H9 (cell line): Measurements from ENCODE around the gene CD248. TPM values are rescaled to one million over a fixed set of nuclear protein-coding genes. Genes with fewer than 3 reads are reported as not detected.

Source experiments
- DNase-seq: peaks from one replicate; pipeline ENCODE4 v3.0.0-alpha.2; 2017
- H2AFZ ChIP-seq: one replicate; pipeline ENCODE4 v1.6.1; 2013; ENCODE audit warnings: mild to moderate bottlenecking, low read length, control low read depth, moderate library complexity
- H2AK5ac ChIP-seq: 2 replicates; pipeline ENCODE4 v1.6.1; 2013; ENCODE audit warnings: low read length, control low read depth, mixed read lengths; ENCODE audit not compliant: insufficient read length
- H2BK120ac ChIP-seq: one replicate; pipeline ENCODE4 v1.6.1; 2013; ENCODE audit warnings: low read depth, mild to moderate bottlenecking, low read length, control low read depth, inconsistent platforms; ENCODE audit not compliant: poor library complexity, severe bottlenecking
- H2BK12ac ChIP-seq: 2 replicates; pipeline ENCODE4 v1.6.1; 2013; ENCODE audit warnings: low read length, control low read depth, mixed read lengths, low read depth; ENCODE audit not compliant: insufficient read length
- H2BK15ac ChIP-seq: 2 replicates; pipeline ENCODE4 v1.6.1; 2013; ENCODE audit warnings: low read depth, low read length, control low read depth
- H2BK20ac ChIP-seq: one replicate; pipeline ENCODE4 v1.6.1; 2013; ENCODE audit warnings: low read depth, mild to moderate bottlenecking, low read length, control low read depth, inconsistent platforms; ENCODE audit not compliant: poor library complexity, severe bottlenecking
- H2BK5ac ChIP-seq: 2 replicates; pipeline ENCODE4 v1.6.1; 2013; ENCODE audit warnings: low read length, control low read depth, mixed read lengths; ENCODE audit not compliant: insufficient read length
- H3K14ac ChIP-seq: 2 replicates; pipeline ENCODE4 v1.6.1; 2013; ENCODE audit warnings: low read length, control low read depth; ENCODE audit not compliant: insufficient read depth
- H3K18ac ChIP-seq: 2 replicates; pipeline ENCODE4 v1.6.1; 2013; ENCODE audit warnings: low read depth, mild to moderate bottlenecking, mixed read lengths, low read length, control low read depth; ENCODE audit not compliant: insufficient read length
- H3K23ac ChIP-seq: 2 replicates; pipeline ENCODE4 v1.6.1; 2013; ENCODE audit warnings: low read length, control low read depth, mixed read lengths, low read depth; ENCODE audit not compliant: insufficient read length
- H3K23me2 ChIP-seq: 2 replicates; pipeline ENCODE4 v1.6.1; 2013; ENCODE audit warnings: low read depth, mild to moderate bottlenecking, mixed read lengths, low read length, control low read depth; ENCODE audit not compliant: insufficient read length, poor library complexity, severe bottlenecking
- H3K27ac ChIP-seq: 2 replicates; pipeline ENCODE4 v1.5.1; 2013; ENCODE audit warnings: low read length, control low read depth, mixed read lengths, low read depth; ENCODE audit not compliant: insufficient read length
- H3K27me3 ChIP-seq: 2 replicates; pipeline ENCODE4 v1.6.1; 2013; ENCODE audit warnings: low read length, control low read depth, inconsistent platforms; ENCODE audit not compliant: insufficient read depth
- H3K4ac ChIP-seq: 2 replicates; pipeline ENCODE4 v1.6.1; 2013; ENCODE audit warnings: low read depth, mild to moderate bottlenecking, control low read depth, inconsistent platforms, low read length, moderate library complexity
- H3K4me1 ChIP-seq: 2 replicates; pipeline ENCODE4 v1.6.1; 2013; ENCODE audit warnings: low read length, control low read depth, inconsistent platforms; ENCODE audit not compliant: insufficient read depth
- H3K4me2 ChIP-seq: 2 replicates; pipeline ENCODE4 v1.6.1; 2013; ENCODE audit warnings: low read length, control low read depth, mixed read lengths; ENCODE audit not compliant: insufficient read length, insufficient read depth
- H3K56ac ChIP-seq: 2 replicates; pipeline ENCODE4 v1.6.1; 2013; ENCODE audit warnings: low read depth, mild to moderate bottlenecking, mixed read lengths, low read length, control low read depth; ENCODE audit not compliant: insufficient read length
- H3K79me1 ChIP-seq: 2 replicates; pipeline ENCODE4 v1.6.1; 2013; ENCODE audit warnings: low read depth, mild to moderate bottlenecking, moderate library complexity, low read length, control low read depth, inconsistent platforms; ENCODE audit not compliant: insufficient read depth, poor library complexity, severe bottlenecking
- H3K79me2 ChIP-seq: 2 replicates; pipeline ENCODE4 v1.6.1; 2013; ENCODE audit warnings: low read length, control low read depth, inconsistent platforms; ENCODE audit not compliant: insufficient read depth
- H3K9ac ChIP-seq: 2 replicates; pipeline ENCODE4 v1.6.1; 2013; ENCODE audit warnings: low read length, control low read depth, mixed read lengths; ENCODE audit not compliant: insufficient read length; ENCODE audit errors: extremely low read depth
- H3K9me3 ChIP-seq: one replicate; pipeline ENCODE4 v1.6.1; 2013; ENCODE audit warnings: low read depth, low read length, inconsistent platforms; ENCODE audit not compliant: control insufficient read depth
- H3T11ph ChIP-seq: one replicate; pipeline ENCODE4 v1.6.1; 2013; ENCODE audit warnings: mild to moderate bottlenecking, low read length, control low read depth, inconsistent platforms
- H4K20me1 ChIP-seq: one replicate; pipeline ENCODE4 v1.6.1; 2013; ENCODE audit not compliant: control insufficient read depth, insufficient read length, insufficient read depth
- H4K5ac ChIP-seq: 2 replicates; pipeline ENCODE4 v1.6.1; 2013; ENCODE audit warnings: low read depth, mild to moderate bottlenecking, mixed read lengths, low read length, control low read depth; ENCODE audit not compliant: insufficient read length
- H4K8ac ChIP-seq: replicated peaks from 2 replicates; pipeline ENCODE4 v1.6.1; 2013; ENCODE audit warnings: low read length, control low read depth, mixed read lengths, low read depth; ENCODE audit not compliant: insufficient read length
- H4K91ac ChIP-seq: 2 replicates; pipeline ENCODE4 v1.6.1; 2013; ENCODE audit warnings: low read depth, mild to moderate bottlenecking, moderate library complexity, mixed read lengths, low read length, control low read depth; ENCODE audit not compliant: insufficient read length
- H3K27ac Mint-ChIP-seq, 3 experiments: 2 replicates in 2 of 3; 3 replicates in 1 of 3; pipeline ENCODE4 v1.8.0; 2020 to 2021; ENCODE audit warnings: mixed read lengths in 3 of 3, mild to moderate bottlenecking in 1 of 3, moderate library complexity in 1 of 3
- H3K27me3 Mint-ChIP-seq: 2 replicates; pipeline ENCODE4 v1.8.0; 2021; ENCODE audit warnings: low read depth, mild to moderate bottlenecking, moderate library complexity, mixed read lengths
- H3K36me3 Mint-ChIP-seq, 3 experiments: 2 replicates in 2 of 3; 3 replicates in 1 of 3; pipeline ENCODE4 v1.8.0; 2020 to 2021; ENCODE audit warnings: low read depth in 3 of 3, mixed read lengths in 3 of 3; ENCODE audit not compliant: insufficient read depth in 1 of 3
- H3K4me1 Mint-ChIP-seq, 2 experiments: 2 replicates each; pipeline ENCODE4 v1.8.0; 2020; ENCODE audit warnings: mixed read lengths in 2 of 2
- H3K4me3 Mint-ChIP-seq, 2 experiments: 2 replicates in 1 of 2; 3 replicates in 1 of 2; pipeline ENCODE4 v1.8.0; 2020 to 2021; ENCODE audit warnings: mild to moderate bottlenecking in 2 of 2, mixed read lengths in 2 of 2, moderate library complexity in 1 of 2
- H3K9me3 Mint-ChIP-seq, 2 experiments: 2 replicates in 1 of 2; 3 replicates in 1 of 2; pipeline ENCODE4 v1.8.0; 2020; ENCODE audit warnings: mild to moderate bottlenecking in 2 of 2, mixed read lengths in 2 of 2, moderate library complexity in 1 of 2
- WGBS: extraction: QIAGEN DNeasy Blood & Tissue Kit; methylation state at CpG from one replicate; pipeline ENCODE4 v1.1.7; 2013; ENCODE audit warnings: missing lambda C conversion rate, low lambda C conversion rate, mixed read lengths; ENCODE audit not compliant: insufficient read length; ENCODE audit errors: extremely low coverage; 5-methylcytosine and 5-hydroxymethylcytosine counted together
- total RNA-seq: library from RNA; stranded (reverse); gene quantifications from 2 replicates; pipeline ENCODE4 v1.2.1, GENCODE V29; 2021
- TF ChIP-seq, protein P1 (sequence below): fragments of 200-600 bp; sonication (generic); conservative IDR thresholded peaks from 3 replicates; pipeline ENCODE4 v1.8.0; 2021; ENCODE audit warnings: antibody characterized with exemption, mild to moderate bottlenecking

CD248 gene
- total RNA-seq, 1 experiment from 2014 or later = 1.5 TPM

- Mint-ChIP-seq H3K4me3 (no peak overlapping the region), H3K9me3 (no peaks in the 10 kb centered on the region; a peak in 1 of 5 replicates), H3K36me3 (no peaks in the 10 kb centered on the region; a peak in 1 of 7 replicates), H3K27me3 (peaks cover 21% of the 10 kb centered on the region), H3K27ac (no peak overlapping the region), H3K4me1 (peaks cover 10 to 19% of the 10 kb centered on the region in 2 experiments)
- H2BK20ac ChIP-seq = no peak overlapping the region
- H2BK15ac ChIP-seq = no peak overlapping the region
- H4K20me1 ChIP-seq = no peaks in the 10 kb centered on the region
- H2AFZ ChIP-seq = no peak overlapping the region
- no peaks in the 10 kb centered on the region for H3K79me1 ChIP-seq
- peaks cover 12% of the 10 kb centered on the region for H3K23me2 ChIP-seq
- no peak overlapping the region for H4K8ac ChIP-seq
- TF ChIP-seq, protein P1, sequence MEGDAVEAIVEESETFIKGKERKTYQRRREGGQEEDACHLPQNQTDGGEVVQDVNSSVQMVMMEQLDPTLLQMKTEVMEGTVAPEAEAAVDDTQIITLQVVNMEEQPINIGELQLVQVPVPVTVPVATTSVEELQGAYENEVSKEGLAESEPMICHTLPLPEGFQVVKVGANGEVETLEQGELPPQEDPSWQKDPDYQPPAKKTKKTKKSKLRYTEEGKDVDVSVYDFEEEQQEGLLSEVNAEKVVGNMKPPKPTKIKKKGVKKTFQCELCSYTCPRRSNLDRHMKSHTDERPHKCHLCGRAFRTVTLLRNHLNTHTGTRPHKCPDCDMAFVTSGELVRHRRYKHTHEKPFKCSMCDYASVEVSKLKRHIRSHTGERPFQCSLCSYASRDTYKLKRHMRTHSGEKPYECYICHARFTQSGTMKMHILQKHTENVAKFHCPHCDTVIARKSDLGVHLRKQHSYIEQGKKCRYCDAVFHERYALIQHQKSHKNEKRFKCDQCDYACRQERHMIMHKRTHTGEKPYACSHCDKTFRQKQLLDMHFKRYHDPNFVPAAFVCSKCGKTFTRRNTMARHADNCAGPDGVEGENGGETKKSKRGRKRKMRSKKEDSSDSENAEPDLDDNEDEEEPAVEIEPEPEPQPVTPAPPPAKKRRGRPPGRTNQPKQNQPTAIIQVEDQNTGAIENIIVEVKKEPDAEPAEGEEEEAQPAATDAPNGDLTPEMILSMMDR = no peak
- no peak overlapping the region for H3K23ac ChIP-seq
- no peak overlapping the region for H2BK5ac ChIP-seq
- H2BK12ac ChIP-seq = no peak overlapping the region
- no peak overlapping the region for H3K56ac ChIP-seq
- no peak overlapping the region for H2AK5ac ChIP-seq
- no peak overlapping the region for H4K91ac ChIP-seq
- no peaks in the 10 kb centered on the region for H3K79me2 ChIP-seq
- no peak overlapping the region for H3K4me2 ChIP-seq
- WGBS = no CpG with 5 or more reads among the region's 8 CpGs
- H3K4ac ChIP-seq = no peak overlapping the region
- H3K9me3 ChIP-seq = no peaks in the 10 kb centered on the region
- no peaks in the 10 kb centered on the region for H3K4me1 ChIP-seq
- no peak overlapping the region for H2BK120ac ChIP-seq
- H3K9ac ChIP-seq = no peak overlapping the region
- DNase-seq = no peak
- H3T11ph ChIP-seq = no peak overlapping the region
- no peak overlapping the region for H4K5ac ChIP-seq
- no peak overlapping the region for H3K27ac ChIP-seq
- H3K27me3 ChIP-seq = no peaks in the 10 kb centered on the region
- no peak overlapping the region for H3K18ac ChIP-seq
- no peak overlapping the region for H3K14ac ChIP-seq
Measured at GRCh38 chr11:66310324-66310723, 6.5 kb downstream of the CD248 start.
